SU-DHL-6 (cell line): ENCODE results near the gene COL25A1.

ENCODE experiments used
- CTCF ChIP-seq: fragments of 200-600 bp; sonication (generic); IDR thresholded peaks from one replicate; pipeline ENCODE4 v1.5.1; 2017; ENCODE audit warnings: antibody characterized with exemption, mild to moderate bottlenecking, low read length, moderate library complexity; ENCODE audit not compliant: insufficient read depth, poor library complexity, severe bottlenecking
- EZH2phosphoT487 ChIP-seq: fragments of 200-600 bp; sonication (generic), shearing (Covaris generic); conservative IDR thresholded peaks from 2 replicates; pipeline ENCODE4 v1.6.1; 2018; ENCODE audit warnings: mild to moderate bottlenecking, antibody characterized with exemption, low read length, moderate library complexity, mixed read lengths

- no peak for TF ChIP-seq CTCF
- no peak for TF ChIP-seq EZH2phosphoT487
Observed at GRCh38 chr4:109184491-109184961, 117.9 kb downstream of the COL25A1 start.
